GM19397 (cell line): ENCODE data around the gene NDUFS6.

ENCODE experiments used
- ATAC-seq: cut with Tn5 transposase; IDR thresholded peaks from one replicate; pipeline ENCODE4 v1.9.1; 2021; ENCODE audit warnings: mild to moderate bottlenecking, moderate library complexity; ENCODE audit not compliant: unreplicated experiment

Gene NDUFS6

GRCh38 chr5:1801222-1801966 lies at the start of gene NDUFS6:
Gene NDUFS6 (plus strand): TSS chr5:1801407. CDS start chr5:1801418, 11 bp downstream.
- ATAC-seq: peak; percentile 53

GRCh38 chr5:1751864-1752822 lies 49.1 kb upstream of the NDUFS6 start:
- ATAC-seq: no peak

GRCh38 chr5:1752881-1753280 lies 48.3 kb upstream of the NDUFS6 start:
- no peak for ATAC-seq

- no peak for ATAC-seq
These were observed 47.7 kb upstream of the NDUFS6 start for GRCh38 chr5:1753490-1753889.

- no peak for ATAC-seq
These were observed 46.5 kb upstream of the NDUFS6 start for GRCh38 chr5:1754531-1755220.

- ATAC-seq: no peak
These were observed 45.8 kb upstream of the NDUFS6 start for GRCh38 chr5:1755321-1755949.

- ATAC-seq: no peak
These were observed 44.7 kb upstream of the NDUFS6 start for GRCh38 chr5:1756481-1756880.

GRCh38 chr5:1757511-1757910 lies 43.7 kb upstream of the NDUFS6 start:
- ATAC-seq: no peak

GRCh38 chr5:1758574-1758973 lies 42.6 kb upstream of the NDUFS6 start:
- ATAC-seq: no peak

GRCh38 chr5:1759378-1759970 lies 41.7 kb upstream of the NDUFS6 start:
- no peak for ATAC-seq

GRCh38 chr5:1760231-1760630 lies 41.0 kb upstream of the NDUFS6 start:
- no peak for ATAC-seq

- ATAC-seq: no peak
These were observed 40.4 kb upstream of the NDUFS6 start for GRCh38 chr5:1760656-1761452.

- ATAC-seq: no peak
These were observed 39.8 kb upstream of the NDUFS6 start for GRCh38 chr5:1761453-1761755.

- ATAC-seq: no peak
These were observed 38.9 kb upstream of the NDUFS6 start for GRCh38 chr5:1762121-1762882.

- no peak for ATAC-seq
These were observed 38.2 kb upstream of the NDUFS6 start for GRCh38 chr5:1762883-1763547.

GRCh38 chr5:1763548-1763911 lies 37.7 kb upstream of the NDUFS6 start:
- no peak for ATAC-seq

- ATAC-seq: no peak
These were observed 37.1 kb upstream of the NDUFS6 start for GRCh38 chr5:1763960-1764605.

- no peak for ATAC-seq
These were observed 36.6 kb upstream of the NDUFS6 start for GRCh38 chr5:1764606-1764960.
